ENCODE data around the gene FUT6. TPM values are rescaled to one million over a fixed set of nuclear protein-coding genes. Genes with fewer than 3 reads are reported as not detected.
A peak's percentile ranks its signal among the peaks of the same experiment; 100 is the strongest.

FUT6 gene
- total and polyA plus RNA-seq, 4 donors: 2.6 to 14.0 (median 7.3) TPM

GRCh38 chr19:5805462-5806132, 33.9 kb downstream of the FUT6 start:
- H3K36me3 ChIP-seq (ENCODE audit: control insufficient read depth in 4 of 4, insufficient read depth in 3 of 4, low read depth in 1 of 4, low read length in 3 of 4): no peaks in the 10 kb centered on the region
- TF ChIP-seq SP1 (IDR thresholded peaks at IDR 0.05) (peak; percentile 73), RAD21 (IDR thresholded peaks at IDR 0.05) (peak; percentile 74 to 84), EGR1 (IDR thresholded peaks at IDR 0.05; ENCODE audit: low read depth in 2 of 2) (no peak), ATF3 (IDR thresholded peaks at IDR 0.05) (no peak), FOXA2 (IDR thresholded peaks at IDR 0.05) (no peak), NR2F2 (IDR thresholded peaks at IDR 0.05) (no peak), HNF4G (IDR thresholded peaks at IDR 0.05) (no peak), HNF4A (conservative IDR thresholded peaks at IDR 0.05) (peak in 1 of 2 donors; percentile 26), GABPA (IDR thresholded peaks at IDR 0.05 in 1 of 2, conservative IDR thresholded peaks at IDR 0.05 in 1 of 2) (no peak), YY1 (IDR thresholded peaks at IDR 0.05) (no peak), RXRA (IDR thresholded peaks at IDR 0.05) (peak in 1 of 2 donors; percentile 72), FOXA1 (IDR thresholded peaks at IDR 0.05) (peak; percentile 26), TAF1 (conservative IDR thresholded peaks at IDR 0.05) (no peak), JUND (IDR thresholded peaks at IDR 0.05) (no peak)
- TF ChIP-seq, protein P1, sequence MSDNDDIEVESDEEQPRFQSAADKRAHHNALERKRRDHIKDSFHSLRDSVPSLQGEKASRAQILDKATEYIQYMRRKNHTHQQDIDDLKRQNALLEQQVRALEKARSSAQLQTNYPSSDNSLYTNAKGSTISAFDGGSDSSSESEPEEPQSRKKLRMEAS (IDR thresholded peaks at IDR 0.05): no peak
- TF ChIP-seq, protein P2, sequence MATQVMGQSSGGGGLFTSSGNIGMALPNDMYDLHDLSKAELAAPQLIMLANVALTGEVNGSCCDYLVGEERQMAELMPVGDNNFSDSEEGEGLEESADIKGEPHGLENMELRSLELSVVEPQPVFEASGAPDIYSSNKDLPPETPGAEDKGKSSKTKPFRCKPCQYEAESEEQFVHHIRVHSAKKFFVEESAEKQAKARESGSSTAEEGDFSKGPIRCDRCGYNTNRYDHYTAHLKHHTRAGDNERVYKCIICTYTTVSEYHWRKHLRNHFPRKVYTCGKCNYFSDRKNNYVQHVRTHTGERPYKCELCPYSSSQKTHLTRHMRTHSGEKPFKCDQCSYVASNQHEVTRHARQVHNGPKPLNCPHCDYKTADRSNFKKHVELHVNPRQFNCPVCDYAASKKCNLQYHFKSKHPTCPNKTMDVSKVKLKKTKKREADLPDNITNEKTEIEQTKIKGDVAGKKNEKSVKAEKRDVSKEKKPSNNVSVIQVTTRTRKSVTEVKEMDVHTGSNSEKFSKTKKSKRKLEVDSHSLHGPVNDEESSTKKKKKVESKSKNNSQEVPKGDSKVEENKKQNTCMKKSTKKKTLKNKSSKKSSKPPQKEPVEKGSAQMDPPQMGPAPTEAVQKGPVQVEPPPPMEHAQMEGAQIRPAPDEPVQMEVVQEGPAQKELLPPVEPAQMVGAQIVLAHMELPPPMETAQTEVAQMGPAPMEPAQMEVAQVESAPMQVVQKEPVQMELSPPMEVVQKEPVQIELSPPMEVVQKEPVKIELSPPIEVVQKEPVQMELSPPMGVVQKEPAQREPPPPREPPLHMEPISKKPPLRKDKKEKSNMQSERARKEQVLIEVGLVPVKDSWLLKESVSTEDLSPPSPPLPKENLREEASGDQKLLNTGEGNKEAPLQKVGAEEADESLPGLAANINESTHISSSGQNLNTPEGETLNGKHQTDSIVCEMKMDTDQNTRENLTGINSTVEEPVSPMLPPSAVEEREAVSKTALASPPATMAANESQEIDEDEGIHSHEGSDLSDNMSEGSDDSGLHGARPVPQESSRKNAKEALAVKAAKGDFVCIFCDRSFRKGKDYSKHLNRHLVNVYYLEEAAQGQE (IDR thresholded peaks at IDR 0.05): no peak
- TF ChIP-seq, protein P3, sequence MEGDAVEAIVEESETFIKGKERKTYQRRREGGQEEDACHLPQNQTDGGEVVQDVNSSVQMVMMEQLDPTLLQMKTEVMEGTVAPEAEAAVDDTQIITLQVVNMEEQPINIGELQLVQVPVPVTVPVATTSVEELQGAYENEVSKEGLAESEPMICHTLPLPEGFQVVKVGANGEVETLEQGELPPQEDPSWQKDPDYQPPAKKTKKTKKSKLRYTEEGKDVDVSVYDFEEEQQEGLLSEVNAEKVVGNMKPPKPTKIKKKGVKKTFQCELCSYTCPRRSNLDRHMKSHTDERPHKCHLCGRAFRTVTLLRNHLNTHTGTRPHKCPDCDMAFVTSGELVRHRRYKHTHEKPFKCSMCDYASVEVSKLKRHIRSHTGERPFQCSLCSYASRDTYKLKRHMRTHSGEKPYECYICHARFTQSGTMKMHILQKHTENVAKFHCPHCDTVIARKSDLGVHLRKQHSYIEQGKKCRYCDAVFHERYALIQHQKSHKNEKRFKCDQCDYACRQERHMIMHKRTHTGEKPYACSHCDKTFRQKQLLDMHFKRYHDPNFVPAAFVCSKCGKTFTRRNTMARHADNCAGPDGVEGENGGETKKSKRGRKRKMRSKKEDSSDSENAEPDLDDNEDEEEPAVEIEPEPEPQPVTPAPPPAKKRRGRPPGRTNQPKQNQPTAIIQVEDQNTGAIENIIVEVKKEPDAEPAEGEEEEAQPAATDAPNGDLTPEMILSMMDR (IDR thresholded peaks at IDR 0.05; ENCODE audit: low read depth, low read length, missing input control): peak; percentile 80
- TF ChIP-seq, protein P4, sequence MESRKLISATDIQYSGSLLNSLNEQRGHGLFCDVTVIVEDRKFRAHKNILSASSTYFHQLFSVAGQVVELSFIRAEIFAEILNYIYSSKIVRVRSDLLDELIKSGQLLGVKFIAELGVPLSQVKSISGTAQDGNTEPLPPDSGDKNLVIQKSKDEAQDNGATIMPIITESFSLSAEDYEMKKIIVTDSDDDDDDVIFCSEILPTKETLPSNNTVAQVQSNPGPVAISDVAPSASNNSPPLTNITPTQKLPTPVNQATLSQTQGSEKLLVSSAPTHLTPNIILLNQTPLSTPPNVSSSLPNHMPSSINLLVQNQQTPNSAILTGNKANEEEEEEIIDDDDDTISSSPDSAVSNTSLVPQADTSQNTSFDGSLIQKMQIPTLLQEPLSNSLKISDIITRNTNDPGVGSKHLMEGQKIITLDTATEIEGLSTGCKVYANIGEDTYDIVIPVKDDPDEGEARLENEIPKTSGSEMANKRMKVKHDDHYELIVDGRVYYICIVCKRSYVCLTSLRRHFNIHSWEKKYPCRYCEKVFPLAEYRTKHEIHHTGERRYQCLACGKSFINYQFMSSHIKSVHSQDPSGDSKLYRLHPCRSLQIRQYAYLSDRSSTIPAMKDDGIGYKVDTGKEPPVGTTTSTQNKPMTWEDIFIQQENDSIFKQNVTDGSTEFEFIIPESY (IDR thresholded peaks at IDR 0.05): no peak
- WGBS: 2% methylated on average over 46 of the region's 46 CpGs
- H3K27ac ChIP-seq (ENCODE audit: low read depth in 1 of 2, low read length in 2 of 2): peak overlapping the region in 1 of 2 donors; percentile 23
- no peaks in the 10 kb centered on the region for H3K9me3 ChIP-seq (ENCODE audit: control insufficient read depth in 4 of 4, low read length in 3 of 4)
- peak overlapping the region in 2 of 3 donors; percentile 59 to 71 for H3K4me3 ChIP-seq (ENCODE audit: low read depth in 1 of 3, low read length in 3 of 3)
- DNase-seq (ENCODE audit: low spot score): peak; percentile 72
- no peaks in the 10 kb centered on the region for H3K27me3 ChIP-seq (ENCODE audit: control insufficient read depth in 4 of 4, insufficient read depth in 4 of 4, low read length in 3 of 4)
- no peak overlapping the region for H3K9ac ChIP-seq (ENCODE audit: low read depth in 1 of 2, low read length in 2 of 2)
- peaks cover 18 to 35% (median 24%) of the 10 kb centered on the region in 4 donors for H3K4me1 ChIP-seq (ENCODE audit: control insufficient read depth in 4 of 4, insufficient read depth in 4 of 4, low read length in 3 of 4)

All from liver (tissue), 9 donors.